ENCODE measurements around the gene LGALS9.

Gene LGALS9

GRCh38 chr17:27630607-27631410 is at the start of gene LGALS9:
Gene LGALS9, plus strand, starts transcription at chr17:27631188. Its CDS starts 78 bp downstream, at chr17:27631266.
- DNase-seq (ENCODE audit: low read depth in 2 of 2): peak in 1 of 2 donors; percentile 14

GRCh38 chr17:27582696-27583095 is 48.3 kb upstream of the LGALS9 start:
- no peak for DNase-seq (ENCODE audit: low read depth in 2 of 2)

- DNase-seq (ENCODE audit: low read depth in 2 of 2): no peak
Observed at GRCh38 chr17:27585153-27585681, 45.8 kb upstream of the LGALS9 start.

- DNase-seq (ENCODE audit: low read depth in 2 of 2): no peak
Observed at GRCh38 chr17:27585792-27586191, 45.2 kb upstream of the LGALS9 start.

GRCh38 chr17:27586203-27586721 is 44.7 kb upstream of the LGALS9 start:
- no peak for DNase-seq (ENCODE audit: low read depth in 2 of 2)

- DNase-seq (ENCODE audit: low read depth in 2 of 2): no peak
Observed at GRCh38 chr17:27588354-27588753, 42.6 kb upstream of the LGALS9 start.

GRCh38 chr17:27590864-27591263 is 40.1 kb upstream of the LGALS9 start:
- no peak for DNase-seq (ENCODE audit: low read depth in 2 of 2)

GRCh38 chr17:27591986-27592385 is 39.0 kb upstream of the LGALS9 start:
- no peak for DNase-seq (ENCODE audit: low read depth in 2 of 2)

- no peak for DNase-seq (ENCODE audit: low read depth in 2 of 2)
Observed at GRCh38 chr17:27593232-27593856, 37.6 kb upstream of the LGALS9 start.

- DNase-seq (ENCODE audit: low read depth in 2 of 2): no peak
Observed at GRCh38 chr17:27593857-27594255, 37.1 kb upstream of the LGALS9 start.

GRCh38 chr17:27595208-27595607 is 35.8 kb upstream of the LGALS9 start:
- no peak for DNase-seq (ENCODE audit: low read depth in 2 of 2)

- no peak for DNase-seq (ENCODE audit: low read depth in 2 of 2)
Observed at GRCh38 chr17:27596096-27596495, 34.9 kb upstream of the LGALS9 start.

- no peak for DNase-seq (ENCODE audit: low read depth in 2 of 2)
Observed at GRCh38 chr17:27596566-27597187, 34.3 kb upstream of the LGALS9 start.

- no peak for DNase-seq (ENCODE audit: low read depth in 2 of 2)
Observed at GRCh38 chr17:27597188-27597580, 33.8 kb upstream of the LGALS9 start.

- DNase-seq (ENCODE audit: low read depth in 2 of 2): no peak
Observed at GRCh38 chr17:27597783-27598320, 33.1 kb upstream of the LGALS9 start.

- no peak for DNase-seq (ENCODE audit: low read depth in 2 of 2)
Observed at GRCh38 chr17:27598337-27599050, 32.5 kb upstream of the LGALS9 start.

- no peak for DNase-seq (ENCODE audit: low read depth in 2 of 2)
Observed at GRCh38 chr17:27600471-27600870, 30.5 kb upstream of the LGALS9 start.

GRCh38 chr17:27601069-27601974 is 29.7 kb upstream of the LGALS9 start:
- DNase-seq (ENCODE audit: low read depth in 2 of 2): peak; percentile 74 to 75

- DNase-seq (ENCODE audit: low read depth in 2 of 2): no peak
Observed at GRCh38 chr17:27601975-27602302, 29.0 kb upstream of the LGALS9 start.

- peak; percentile 38 to 46 for DNase-seq (ENCODE audit: low read depth in 2 of 2)
Observed at GRCh38 chr17:27602721-27603420, 28.1 kb upstream of the LGALS9 start.

All from stimulated activated CD8-positive, alpha-beta memory T cell treated with anti-CD3 and anti-CD28 coated beads, Interleukin-2, amount 100 ng/mL, for 1 hour (primary cell).